Measurements from ENCODE around the gene SRGAP2B.
"Not testable (repeated sequence)": the region's sequence is repeated elsewhere in the genome, so short reads cannot be mapped to it uniquely, and the experiment has no call there.

The SRGAP2B gene

GRCh38 chr1:144963571-144963970, 131.6 kb downstream of the SRGAP2B start:
- DNase-seq; intact Hi-C loops (cut with DNase I): not testable (repeated sequence)

- DNase-seq; intact Hi-C loops (cut with DNase I): not testable (repeated sequence)
These were observed 133.2 kb downstream of the SRGAP2B start for GRCh38 chr1:144961604-144962583.

- DNase-seq; intact Hi-C loops (cut with DNase I): not testable (repeated sequence)
These were observed 134.1 kb downstream of the SRGAP2B start for GRCh38 chr1:144960929-144961488.

GRCh38 chr1:144948390-144948789, 146.7 kb downstream of the SRGAP2B start:
- DNase-seq; intact Hi-C loops (cut with DNase I): not testable (repeated sequence)

GRCh38 chr1:144947495-144947894, 147.6 kb downstream of the SRGAP2B start:
- intact Hi-C loops (cut with DNase I); DNase-seq: not testable (repeated sequence)

GRCh38 chr1:144946525-144947480, 148.3 kb downstream of the SRGAP2B start:
- DNase-seq; intact Hi-C loops (cut with DNase I): not testable (repeated sequence)

- intact Hi-C loops (cut with DNase I); DNase-seq: not testable (repeated sequence)
These were observed 153.4 kb downstream of the SRGAP2B start for GRCh38 chr1:144941710-144942109.

GRCh38 chr1:144940054-144940453, 155.1 kb downstream of the SRGAP2B start:
- intact Hi-C loops (cut with DNase I); DNase-seq: not testable (repeated sequence)

- intact Hi-C loops (cut with DNase I); DNase-seq: not testable (repeated sequence)
These were observed 156.5 kb downstream of the SRGAP2B start for GRCh38 chr1:144938627-144939026.

GRCh38 chr1:144936186-144936732, 158.9 kb downstream of the SRGAP2B start:
- intact Hi-C loops (cut with DNase I), result not testable (repeated sequence)

GRCh38 chr1:144935310-144935709, 159.8 kb downstream of the SRGAP2B start:
- DNase-seq; intact Hi-C loops (cut with DNase I): not testable (repeated sequence)

More at GRCh38 chr1:144936186-144936732, 158.9 kb downstream of the SRGAP2B start:
- DNase-seq, result not testable (repeated sequence)

GRCh38 chr1:144933014-144933413, 162.1 kb downstream of the SRGAP2B start:
- DNase-seq; intact Hi-C loops (cut with DNase I): not testable (repeated sequence)

GRCh38 chr1:144932153-144932552, 163.0 kb downstream of the SRGAP2B start:
- DNase-seq, result peak in 2 of 10 donors; percentile 2 to 33
- intact Hi-C loops (cut with DNase I), result not testable (repeated sequence)

GRCh38 chr1:144931553-144931952, 163.6 kb downstream of the SRGAP2B start:
- DNase-seq; intact Hi-C loops (cut with DNase I): not testable (repeated sequence)

GRCh38 chr1:144930085-144930777, 164.9 kb downstream of the SRGAP2B start:
- intact Hi-C loops (cut with DNase I); DNase-seq: not testable (repeated sequence)

- intact Hi-C loops (cut with DNase I); DNase-seq: not testable (repeated sequence)
These were observed 167.8 kb downstream of the SRGAP2B start for GRCh38 chr1:144927292-144927691.

- DNase-seq; intact Hi-C loops (cut with DNase I): not testable (repeated sequence)
These were observed 171.5 kb downstream of the SRGAP2B start for GRCh38 chr1:144923640-144924039.

- DNase-seq; intact Hi-C loops (cut with DNase I): not testable (repeated sequence)
These were observed 172.3 kb downstream of the SRGAP2B start for GRCh38 chr1:144922785-144923184.

- DNase-seq; intact Hi-C loops (cut with DNase I): not testable (repeated sequence)
These were observed 176.0 kb downstream of the SRGAP2B start for GRCh38 chr1:144919106-144919505.

Data from posterior cingulate gyrus (tissue), 11 donors.